ENCODE measurements around the gene DGCR8.

GRCh38 chr22:20128902-20129746 lies 49.1 kb downstream of the DGCR8 start:
- TF ChIP-seq CTCF (IDR thresholded peaks at IDR 0.05; ENCODE audit: low read depth, low read length, poor library complexity, severe bottlenecking) (peak; percentile 70), EZH2phosphoT487 (IDR thresholded peaks at IDR 0.05; ENCODE audit: borderline replicate concordance, low read length) (no peak)

Measured in DOHH2 (cell line).